HepG2 (cell line): ENCODE data around the gene LYPD6B. TPM values are rescaled to one million over a fixed set of nuclear protein-coding genes. Genes with fewer than 3 reads are reported as not detected.

Experiments
- CBX5 ChIP-seq: sonication (generic); formaldehyde crosslinking; IDR thresholded peaks from 2 replicates; pipeline ENCODE4 v1.4.0; 2020; ENCODE audit warnings: missing genetic modification reagents, borderline replicate concordance
- ZBTB49 ChIP-seq: sonication (generic); formaldehyde crosslinking; IDR thresholded peaks from 2 replicates; pipeline ENCODE4 v1.4.0; 2020; ENCODE audit warnings: missing genetic modification reagents, borderline replicate concordance
- polyA plus RNA-seq, 8 experiments: library from polyadenylated mRNA; depleted of rRNA in 3 of 8; stranded (reverse) in 7 of 8; unstranded in 1 of 8; fragments of >200 nt; fragmentation: Illumina TruSeq in 4 of 8; extraction: Trizol in 4 of 8; gene quantifications; 2 replicates each; pipeline versions ENCODE4 v1.2.1 to v1.2.3, GENCODE V29; 2011 to 2016; ENCODE audit warnings: low read depth in 4 of 8, missing spikeins in 1 of 8, mixed read lengths in 1 of 8; ENCODE audit not compliant: insufficient read depth in 1 of 8
- total RNA-seq, 5 experiments: library from RNA; depleted of rRNA; stranded (reverse); fragments of >200 nt; fragmentation: Illumina TruSeq; extraction: Trizol; gene quantifications; 2 replicates each; pipeline ENCODE4 v1.2.3, GENCODE V29; 2016; ENCODE audit warnings: low read depth in 1 of 5

LYPD6B gene
- total and polyA plus RNA-seq, 2 of the 13 experiments (the other 11 are each of a cell fraction or from before 2014, with no cell fraction given) = not detected

GRCh38 chr2:149261692-149262091 lies 223.2 kb downstream of the LYPD6B start (continued):
- TF ChIP-seq CBX5 (CRISPR knock-in tag) (no peak), ZBTB49 (no peak)

Other genes starting within 250 kb of the LYPD6B start
- gene KIF5C, start 163.5 kb upstream of the LYPD6B start, total RNA-seq (2016; rRNA removed; fragmentation: Illumina TruSeq; extraction: Trizol) = 0.15 TPM in 2 replicates
- 0.17 and 0.20 TPM in 2 replicates for gene KIF5C, start 163.5 kb upstream of the LYPD6B start, polyA plus RNA-seq (2011; rRNA removed)